Gastroesophageal sphincter (tissue), 3 donors: Measurements from ENCODE around the gene FIBP.

Source experiments
- EP300 ChIP-seq: sonication (generic); formaldehyde crosslinking; IDR thresholded peaks from one replicate; pipeline ENCODE4 v1.6.1; 2017; ENCODE audit warnings: antibody characterized with exemption, mild to moderate bottlenecking
- POLR2A ChIP-seq, 2 donors: fragments of 450-650 bp; IDR thresholded peaks; one replicate each; pipeline ENCODE4 v1.6.1; 2017; ENCODE audit warnings: antibody characterized with exemption in 2 of 2, mild to moderate bottlenecking in 2 of 2, moderate library complexity in 1 of 2
- POLR2AphosphoS5 ChIP-seq: sonication (generic); formaldehyde crosslinking; IDR thresholded peaks from one replicate; pipeline ENCODE4 v1.6.1; 2017; ENCODE audit warnings: antibody characterized with exemption
- TF ChIP-seq, protein P1 (sequence below), 4 experiments: fragments of 200-600 bp in 2 of 4; fragments of 450-650 bp in 2 of 4; sonication (generic) in 1 of 4; IDR thresholded peaks; one replicate each; pipeline ENCODE4 v1.5.1; 2017 to 2019; ENCODE audit warnings: antibody characterized with exemption in 4 of 4, mild to moderate bottlenecking in 2 of 4, moderate library complexity in 2 of 4

DNA sequence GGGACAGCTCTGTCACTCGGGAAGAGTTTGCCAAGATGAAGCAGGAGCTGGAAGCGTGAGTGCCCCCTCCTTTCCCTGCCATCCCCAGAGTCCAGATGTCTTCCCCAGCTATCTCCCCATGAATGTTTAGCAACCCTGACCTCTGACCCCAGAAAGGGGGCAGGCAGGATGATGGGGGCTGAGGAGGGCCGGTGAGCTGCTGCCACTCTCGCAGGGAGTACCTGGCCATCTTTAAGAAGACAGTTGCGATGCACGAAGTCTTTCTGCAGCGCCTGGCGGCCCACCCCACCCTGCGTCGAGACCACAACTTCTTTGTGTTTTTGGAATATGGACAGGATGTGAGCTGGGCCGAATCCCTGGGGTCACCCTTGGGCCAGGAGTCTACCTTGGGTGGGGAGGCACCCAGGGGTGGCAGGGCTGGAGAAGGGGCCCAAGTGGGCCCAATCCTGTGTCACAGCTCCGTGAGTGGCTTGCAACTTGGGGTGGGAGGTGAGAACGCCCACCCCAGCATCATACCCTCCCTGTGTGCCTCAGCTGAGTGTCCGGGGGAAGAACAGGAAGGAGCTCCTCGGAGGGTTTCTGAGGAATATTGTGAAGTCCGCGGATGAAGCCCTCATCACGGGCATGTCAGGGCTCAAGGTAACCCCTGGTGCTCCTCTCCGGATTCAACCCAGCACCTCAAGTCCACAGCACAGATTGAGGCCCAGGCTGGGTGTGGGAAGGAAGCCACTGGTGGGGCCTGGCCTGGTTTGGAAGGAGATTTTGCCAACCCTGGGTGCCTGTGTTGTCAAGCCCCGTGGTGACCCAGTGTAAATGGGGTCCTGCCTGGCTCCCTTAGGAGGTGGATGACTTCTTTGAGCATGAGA is 37.8 kb downstream of the FIBP start:
- TF ChIP-seq, protein P1, sequence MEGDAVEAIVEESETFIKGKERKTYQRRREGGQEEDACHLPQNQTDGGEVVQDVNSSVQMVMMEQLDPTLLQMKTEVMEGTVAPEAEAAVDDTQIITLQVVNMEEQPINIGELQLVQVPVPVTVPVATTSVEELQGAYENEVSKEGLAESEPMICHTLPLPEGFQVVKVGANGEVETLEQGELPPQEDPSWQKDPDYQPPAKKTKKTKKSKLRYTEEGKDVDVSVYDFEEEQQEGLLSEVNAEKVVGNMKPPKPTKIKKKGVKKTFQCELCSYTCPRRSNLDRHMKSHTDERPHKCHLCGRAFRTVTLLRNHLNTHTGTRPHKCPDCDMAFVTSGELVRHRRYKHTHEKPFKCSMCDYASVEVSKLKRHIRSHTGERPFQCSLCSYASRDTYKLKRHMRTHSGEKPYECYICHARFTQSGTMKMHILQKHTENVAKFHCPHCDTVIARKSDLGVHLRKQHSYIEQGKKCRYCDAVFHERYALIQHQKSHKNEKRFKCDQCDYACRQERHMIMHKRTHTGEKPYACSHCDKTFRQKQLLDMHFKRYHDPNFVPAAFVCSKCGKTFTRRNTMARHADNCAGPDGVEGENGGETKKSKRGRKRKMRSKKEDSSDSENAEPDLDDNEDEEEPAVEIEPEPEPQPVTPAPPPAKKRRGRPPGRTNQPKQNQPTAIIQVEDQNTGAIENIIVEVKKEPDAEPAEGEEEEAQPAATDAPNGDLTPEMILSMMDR (IDR thresholded peaks at IDR 0.05) = no peak
- TF ChIP-seq POLR2A (IDR thresholded peaks at IDR 0.05) = no peak
- TF ChIP-seq POLR2AphosphoS5 = no peak
- TF ChIP-seq EP300 = no peak
